Measurements from ENCODE around the gene FAM114A2.

The FAM114A2 gene

GRCh38 chr5:154046486-154046885 lies 7.8 kb upstream of the FAM114A2 start:
- H3K4me1 ChIP-seq (ENCODE audit: control insufficient read depth, insufficient read depth, low read length) = peaks cover 5% of the 10 kb centered on the region; the same call in 1 of the 2 replicates
- ChIA-PET POLR2A (no interaction called here), CTCF (interaction anchor here (1.1 kb wide), 1 partner anchor 26 kb away, joined by 3 read pairs; no protein-coding TSS in a partner anchor)
- peaks cover 0 to 32% of the 10 kb centered on the region in 2 experiments; a peak in 1 of 3 replicates for H3K36me3 ChIP-seq (ENCODE audit: control insufficient read depth in 2 of 2, insufficient read depth in 1 of 2, low read length in 2 of 2)
- H3K9me3 ChIP-seq (ENCODE audit: control insufficient read depth, insufficient read depth, low read depth, low read length) = no peaks in the 10 kb centered on the region
- H3K27ac ChIP-seq (ENCODE audit: extremely low read depth, low read depth, low read length) = no peak overlapping the region
- no peak overlapping the region for H3K4me3 ChIP-seq (ENCODE audit: low read depth, low read length)
- TF ChIP-seq ZNF23 (tag by site-specific recombination; IDR thresholded peaks at IDR 0.05; ENCODE audit: borderline replicate concordance) (no peak), ZNF843 (tag by site-specific recombination; IDR thresholded peaks at IDR 0.05) (no peak), ZNF280D (tag by site-specific recombination; IDR thresholded peaks at IDR 0.05) (no peak), ZNF133 (tag by site-specific recombination; IDR thresholded peaks at IDR 0.05) (no peak), MZF1 (tag by site-specific recombination; IDR thresholded peaks at IDR 0.05; ENCODE audit: borderline replicate concordance) (no peak), ZNF548 (tag by site-specific recombination; IDR thresholded peaks at IDR 0.05) (no peak), ZSCAN23 (tag by site-specific recombination; IDR thresholded peaks at IDR 0.05) (no peak), ZSCAN30 (tag by site-specific recombination; IDR thresholded peaks at IDR 0.05) (no peak), ZNF549 (tag by site-specific recombination; IDR thresholded peaks at IDR 0.05) (no peak), ZNF248 (tag by site-specific recombination; IDR thresholded peaks at IDR 0.05) (no peak), REST (tag by site-specific recombination; IDR thresholded peaks at IDR 0.05) (no peak), ZBTB49 (tag by site-specific recombination; IDR thresholded peaks at IDR 0.05; ENCODE audit: low read depth) (no peak), HIC1 (tag by site-specific recombination; IDR thresholded peaks at IDR 0.05) (no peak), ZNF16 (tag by site-specific recombination; IDR thresholded peaks at IDR 0.05; ENCODE audit: low read depth) (no peak), ZBTB10 (tag by site-specific recombination; IDR thresholded peaks at IDR 0.05) (no peak), ZNF18 (tag by site-specific recombination; IDR thresholded peaks at IDR 0.05) (no peak), ZNF600 (tag by site-specific recombination; IDR thresholded peaks at IDR 0.05) (no peak), ZNF132 (tag by site-specific recombination; IDR thresholded peaks at IDR 0.05; ENCODE audit: borderline replicate concordance) (no peak), ZSCAN18 (tag by site-specific recombination; IDR thresholded peaks at IDR 0.05) (no peak)
